ENCODE data around the gene COL20A1.

COL20A1 gene

DNA sequence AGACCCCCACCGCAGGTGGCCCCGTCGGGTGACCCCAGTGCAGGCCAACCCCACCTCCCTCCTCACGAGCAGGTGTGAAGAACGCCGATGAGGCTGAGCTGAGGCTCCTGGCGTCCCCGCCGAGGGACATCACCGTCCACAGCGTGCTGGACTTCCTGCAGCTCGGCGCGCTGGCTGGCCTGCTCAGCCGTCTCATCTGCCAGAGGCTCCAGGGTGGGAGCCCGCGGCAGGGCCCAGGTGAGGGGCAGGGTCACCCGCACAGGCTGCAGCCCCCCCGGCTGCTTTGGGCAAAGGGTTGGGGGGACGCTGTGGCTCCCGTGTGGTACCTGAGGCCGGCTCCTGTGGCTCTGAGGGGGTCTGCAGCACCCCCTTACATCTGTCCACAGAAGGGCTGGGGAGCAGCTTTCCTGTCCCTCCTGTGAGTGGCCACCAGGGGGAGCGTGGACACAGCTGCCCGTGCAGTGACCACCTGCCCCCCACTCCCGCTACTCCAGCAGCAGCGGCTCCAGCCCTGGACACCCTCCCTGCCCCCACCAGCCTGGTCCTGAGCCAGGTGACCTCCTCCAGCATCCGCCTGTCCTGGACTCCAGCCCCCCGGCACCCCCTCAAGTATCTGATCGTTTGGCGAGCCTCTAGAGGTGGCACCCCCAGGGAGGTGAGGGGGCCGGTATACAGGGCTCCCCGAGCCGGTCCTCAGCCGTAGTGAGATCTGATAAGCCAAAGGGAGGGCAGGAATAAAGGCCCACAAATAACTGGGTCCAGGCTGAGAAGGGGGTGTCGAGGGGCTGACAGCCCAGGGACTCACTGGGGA is 16.5 kb downstream of the COL20A1 start:
- DNase-seq (ENCODE audit: low read depth) = peak; percentile 18

DNA sequence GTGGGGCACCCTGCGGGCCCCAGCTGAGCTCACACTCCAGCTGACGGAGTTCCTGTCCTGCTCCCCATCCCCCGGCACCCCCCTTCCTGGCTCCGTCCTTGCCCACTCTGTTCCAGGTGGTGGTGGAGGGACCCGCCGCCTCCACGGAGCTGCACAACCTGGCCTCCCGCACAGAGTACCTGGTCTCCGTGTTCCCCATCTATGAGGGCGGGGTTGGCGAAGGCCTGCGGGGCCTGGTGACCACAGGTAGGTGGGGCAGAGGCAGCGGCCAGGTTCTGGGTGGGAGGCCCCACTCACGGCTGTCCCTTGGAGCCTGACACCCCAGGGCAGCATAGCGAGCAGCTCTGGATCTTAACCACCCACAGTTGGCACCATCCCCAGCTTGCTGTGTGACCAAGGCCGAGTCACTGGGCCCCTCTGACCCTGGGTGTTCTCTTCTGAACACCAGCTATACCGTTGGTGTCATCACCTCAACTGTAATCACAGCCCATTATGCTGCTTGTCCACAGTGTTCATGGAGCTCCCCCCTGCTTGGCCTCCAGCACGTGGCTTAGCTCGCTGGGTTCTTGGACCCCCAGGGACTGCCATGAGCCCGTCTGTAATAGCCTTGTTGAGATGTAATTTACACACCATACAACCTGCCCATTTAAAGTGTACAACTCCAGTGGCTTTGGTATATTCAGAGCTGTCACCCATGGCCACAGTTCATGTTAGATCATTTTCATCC is 17.4 kb downstream of the COL20A1 start:
- DNase-seq (ENCODE audit: low read depth) = no peak

DNA sequence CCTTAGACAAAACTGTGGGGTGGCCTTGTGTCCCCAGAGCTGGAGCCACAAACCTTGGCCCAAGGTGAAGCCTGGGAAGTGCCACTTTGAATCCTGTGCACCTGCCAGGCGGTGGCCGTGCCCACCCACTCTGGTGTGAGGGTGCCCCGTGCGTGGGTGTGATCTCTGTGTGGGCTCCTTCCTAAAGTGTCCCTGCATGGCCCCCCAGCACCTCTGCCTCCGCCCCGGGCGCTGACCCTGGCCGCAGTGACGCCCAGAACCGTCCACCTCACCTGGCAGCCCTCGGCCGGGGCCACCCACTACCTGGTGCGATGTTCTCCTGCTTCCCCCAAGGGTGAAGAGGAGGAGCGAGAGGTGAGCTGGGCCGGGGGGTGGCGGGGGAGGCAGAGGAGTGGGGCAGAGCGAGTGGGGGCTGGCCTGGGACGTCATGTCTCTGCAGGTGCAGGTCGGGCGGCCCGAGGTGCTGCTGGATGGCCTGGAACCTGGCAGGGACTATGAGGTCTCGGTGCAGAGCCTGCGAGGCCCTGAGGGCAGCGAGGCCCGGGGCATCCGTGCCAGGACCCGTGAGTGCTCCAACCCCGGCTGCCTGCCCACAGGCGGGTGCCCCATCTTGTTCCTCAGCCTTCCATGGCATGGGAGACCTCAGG is 18.3 kb downstream of the COL20A1 start:
- DNase-seq (ENCODE audit: low read depth) = no peak

DNA sequence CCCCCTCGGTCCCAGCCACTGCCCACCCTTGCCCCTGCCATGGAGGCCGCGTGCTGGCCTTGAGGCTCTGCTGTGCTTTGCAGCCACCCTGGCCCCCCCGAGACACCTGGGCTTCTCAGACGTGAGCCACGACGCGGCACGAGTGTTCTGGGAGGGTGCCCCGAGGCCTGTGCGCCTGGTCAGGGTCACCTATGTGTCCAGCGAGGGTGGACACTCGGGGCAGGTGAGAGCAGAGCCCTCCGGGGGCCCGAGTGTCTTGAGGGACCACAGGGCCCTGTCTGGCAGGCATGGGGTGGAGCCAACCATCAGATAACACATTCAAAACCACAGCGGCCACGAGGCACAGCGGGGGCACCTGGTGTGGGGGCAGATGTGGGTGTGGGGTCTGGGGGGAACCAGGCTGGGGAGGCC is 18.9 kb downstream of the COL20A1 start:
- no peak for DNase-seq (ENCODE audit: low read depth)

DNA sequence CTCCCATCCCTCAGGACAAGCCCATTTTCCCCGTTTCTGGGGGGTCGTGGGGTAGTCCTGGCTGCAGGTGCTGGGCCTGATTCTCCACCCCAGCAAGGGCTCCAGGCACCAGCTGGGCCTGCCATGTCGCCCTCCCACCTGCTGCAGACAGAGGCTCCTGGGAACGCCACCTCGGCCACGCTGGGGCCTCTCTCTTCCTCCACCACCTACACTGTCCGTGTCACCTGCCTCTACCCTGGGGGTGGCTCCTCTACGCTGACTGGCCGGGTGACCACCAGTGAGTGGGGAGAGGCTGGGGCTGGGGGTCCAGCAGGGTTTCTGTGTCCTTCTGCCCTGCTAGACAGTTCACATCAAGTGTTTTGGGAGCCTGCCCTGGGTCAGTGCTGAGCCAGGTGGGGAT is 19.3 kb downstream of the COL20A1 start:
- DNase-seq (ENCODE audit: low read depth) = no peak

DNA sequence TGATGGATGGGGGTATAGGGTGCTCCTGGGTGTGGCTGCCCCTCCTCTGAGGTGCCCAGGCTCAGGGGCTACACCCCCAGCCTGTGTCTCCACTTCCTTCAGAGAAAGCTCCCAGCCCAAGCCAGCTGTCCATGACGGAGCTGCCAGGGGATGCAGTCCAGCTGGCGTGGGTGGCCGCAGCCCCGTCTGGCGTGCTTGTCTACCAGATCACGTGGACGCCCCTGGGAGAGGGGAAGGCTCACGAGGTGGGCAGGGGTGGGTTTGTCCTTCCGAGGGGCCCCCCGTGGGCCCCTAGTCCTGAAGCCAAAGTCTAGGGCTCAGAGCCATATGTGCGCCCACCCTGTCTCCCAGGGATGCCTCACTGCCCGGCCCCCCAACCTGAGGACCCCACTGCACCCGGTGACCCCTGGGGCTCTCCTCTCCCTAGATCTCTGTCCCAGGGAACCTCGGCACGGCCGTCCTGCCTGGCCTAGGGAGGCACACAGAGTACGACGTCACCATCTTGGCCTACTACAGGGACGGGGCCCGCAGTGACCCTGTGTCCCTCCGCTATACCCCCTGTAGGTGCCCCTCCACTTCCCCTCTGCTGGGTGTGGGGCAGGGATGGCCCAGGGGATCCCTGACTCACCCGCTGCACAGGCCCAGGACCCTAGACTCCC is 19.8 kb downstream of the COL20A1 start:
- no peak for DNase-seq (ENCODE audit: low read depth)

DNA sequence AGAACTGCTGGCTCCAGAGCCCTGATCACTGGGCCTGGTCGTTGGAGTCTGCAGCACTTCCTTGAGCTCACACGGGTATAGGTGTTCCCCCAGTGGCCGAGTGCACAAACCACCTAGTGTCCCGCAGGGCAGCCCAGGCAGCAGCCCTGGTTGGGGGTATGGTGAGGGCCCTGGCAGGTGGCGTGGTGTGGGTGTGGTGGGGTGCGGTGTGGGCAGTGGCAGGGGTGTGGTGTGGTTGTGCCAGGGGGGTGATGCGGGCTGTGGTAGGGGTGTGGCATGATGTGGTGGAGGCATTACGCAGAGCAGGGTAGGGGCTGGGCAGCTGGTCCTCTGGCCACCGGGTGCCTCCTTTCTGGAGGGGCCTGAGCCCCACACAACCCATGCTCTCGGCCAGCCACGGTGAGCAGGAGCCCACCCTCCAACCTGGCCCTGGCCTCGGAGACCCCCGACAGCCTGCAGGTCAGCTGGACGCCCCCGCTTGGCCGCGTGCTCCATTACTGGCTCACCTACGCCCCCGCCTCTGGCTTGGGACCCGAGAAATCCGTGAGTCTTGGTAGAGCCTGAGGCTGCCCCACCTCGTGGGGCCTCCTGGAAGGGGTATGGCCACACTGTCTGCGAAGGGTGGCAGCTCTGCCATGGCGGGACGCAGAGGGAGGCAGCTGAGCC is 20.5 kb downstream of the COL20A1 start:
- no peak for DNase-seq (ENCODE audit: low read depth)

DNA sequence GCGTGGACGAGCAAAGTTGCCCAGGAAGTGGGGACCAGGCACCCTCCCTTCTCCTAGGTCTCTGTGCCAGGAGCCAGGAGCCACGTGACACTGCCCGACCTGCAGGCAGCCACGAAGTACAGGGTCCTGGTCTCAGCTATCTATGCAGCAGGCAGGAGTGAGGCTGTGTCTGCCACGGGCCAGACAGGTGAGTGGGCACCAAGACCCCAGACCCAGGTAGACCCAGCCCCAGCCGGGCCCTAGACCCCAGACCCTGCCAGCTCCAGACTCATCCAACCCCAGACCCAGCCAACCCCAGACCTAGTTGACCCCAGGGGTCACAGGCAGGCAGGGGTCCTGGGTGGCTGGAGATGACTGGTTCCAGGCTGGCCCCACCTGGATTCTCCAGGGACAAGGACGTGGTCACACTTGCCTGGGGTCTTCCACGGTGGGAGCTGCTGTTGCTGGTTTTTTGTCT is 21.1 kb downstream of the COL20A1 start:
- no peak for DNase-seq (ENCODE audit: low read depth)

DNA sequence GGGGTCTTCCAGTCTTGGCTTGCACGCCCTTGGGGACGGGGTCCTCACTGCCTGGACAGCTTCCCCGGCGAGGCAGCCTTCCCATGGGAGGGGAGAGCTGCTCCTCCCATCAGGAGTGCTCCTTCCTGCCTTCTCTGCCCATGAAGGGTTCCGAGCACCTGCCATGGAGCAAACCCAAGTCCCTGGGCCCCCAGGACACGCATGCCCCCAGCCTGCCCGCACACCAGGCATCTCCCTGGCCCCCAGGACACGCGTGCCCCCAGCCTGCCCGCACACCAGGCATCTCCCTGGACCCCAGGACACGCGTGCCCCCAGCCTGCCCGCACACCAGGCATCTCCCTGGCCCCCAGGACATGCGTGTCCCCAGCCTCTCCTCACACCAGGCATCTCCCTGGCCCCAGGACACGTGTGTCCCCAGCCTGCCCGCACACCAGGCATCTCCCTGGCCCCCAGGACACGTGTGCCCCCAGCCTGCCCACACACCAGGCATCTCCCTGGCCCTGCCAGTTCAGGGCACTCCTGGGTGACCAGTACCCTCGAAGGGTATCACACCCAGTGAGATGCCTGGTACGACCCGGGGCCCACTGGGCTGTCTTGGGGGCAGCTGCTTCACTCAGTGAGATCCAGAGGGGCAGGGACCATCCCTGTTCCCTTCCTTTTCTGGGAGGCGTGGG is 21.7 kb downstream of the COL20A1 start:
- no peak for DNase-seq (ENCODE audit: low read depth)

DNA sequence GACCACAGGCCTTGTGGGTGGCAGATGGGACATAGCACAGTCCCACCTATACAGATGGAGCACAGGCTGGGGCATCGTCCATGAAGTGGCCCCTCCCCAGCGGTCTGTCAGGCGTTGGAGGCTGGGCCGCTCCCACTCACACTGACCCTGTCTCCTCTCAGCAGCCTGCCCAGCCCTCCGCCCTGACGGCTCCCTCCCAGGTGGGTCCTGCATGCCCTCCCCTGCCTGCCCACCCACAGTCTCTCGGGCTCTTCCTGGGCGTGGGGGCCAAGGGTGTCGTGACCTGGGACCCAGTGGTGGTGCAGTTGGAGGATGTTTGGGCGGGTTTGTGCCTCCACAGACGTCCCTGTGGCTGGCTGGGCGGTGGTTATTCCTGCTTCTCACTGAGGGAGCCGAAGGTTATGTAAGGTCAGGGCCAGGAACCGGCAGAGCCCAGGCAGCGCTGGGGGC is 22.3 kb downstream of the COL20A1 start:
- no peak for DNase-seq (ENCODE audit: low read depth)

DNA sequence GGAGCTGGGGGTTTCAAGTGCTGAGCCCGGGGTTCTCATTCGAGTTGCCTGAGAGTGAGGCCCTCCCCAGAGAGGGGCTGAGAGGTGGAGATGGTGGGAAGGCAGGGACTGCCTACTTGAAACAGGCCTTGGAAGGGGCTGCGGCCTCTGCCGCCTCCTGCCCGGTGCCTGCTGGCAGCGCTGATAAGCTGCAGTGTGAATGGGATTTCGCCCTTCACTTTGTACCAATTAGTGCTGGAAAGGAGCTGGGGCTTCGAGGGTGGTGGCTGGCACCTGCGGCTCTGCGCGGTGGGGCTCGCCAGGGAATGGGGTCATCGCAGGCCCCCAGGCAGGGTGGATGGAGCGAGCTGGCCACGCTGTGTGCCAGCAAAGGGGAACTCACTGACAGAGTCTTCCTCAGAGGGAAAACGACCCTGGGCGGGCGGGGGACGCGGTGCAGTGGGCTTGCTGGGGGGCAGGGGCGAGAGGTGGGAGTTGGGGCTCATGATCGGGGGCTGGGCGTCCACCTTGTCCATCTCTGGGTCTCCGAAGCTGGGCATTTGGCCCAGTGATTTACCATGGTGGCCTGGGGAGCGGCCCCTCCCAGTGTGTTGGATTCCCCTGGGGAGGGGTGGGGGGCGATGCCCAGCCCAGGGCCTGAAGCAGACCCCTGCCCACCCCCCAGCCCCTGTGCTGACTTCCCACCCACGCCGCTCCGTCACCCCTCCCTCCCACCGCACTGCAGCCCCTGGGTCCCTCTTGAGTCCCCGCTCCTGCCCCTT is 22.9 kb downstream of the COL20A1 start:
- DNase-seq (ENCODE audit: low read depth) = no peak

DNA sequence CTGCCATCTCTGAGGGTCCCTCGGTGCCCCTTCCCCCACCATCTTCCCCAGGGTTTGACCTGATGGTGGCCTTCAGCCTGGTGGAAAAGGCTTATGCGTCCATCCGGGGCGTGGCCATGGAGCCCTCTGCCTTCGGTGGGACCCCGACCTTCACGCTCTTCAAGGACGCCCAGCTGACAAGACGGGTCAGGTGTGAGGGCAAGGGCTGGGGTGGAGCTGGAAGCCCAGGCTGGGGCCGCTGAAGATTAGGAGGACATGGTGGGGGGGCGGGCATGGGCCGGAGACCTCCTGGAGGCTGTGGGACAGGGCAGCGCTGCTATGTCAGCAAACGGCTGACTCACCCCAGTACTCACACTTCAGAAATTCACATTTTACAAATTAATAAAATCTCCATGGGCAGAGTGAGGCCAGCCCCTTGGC is 23.5 kb downstream of the COL20A1 start:
- no peak for DNase-seq (ENCODE audit: low read depth)

DNA sequence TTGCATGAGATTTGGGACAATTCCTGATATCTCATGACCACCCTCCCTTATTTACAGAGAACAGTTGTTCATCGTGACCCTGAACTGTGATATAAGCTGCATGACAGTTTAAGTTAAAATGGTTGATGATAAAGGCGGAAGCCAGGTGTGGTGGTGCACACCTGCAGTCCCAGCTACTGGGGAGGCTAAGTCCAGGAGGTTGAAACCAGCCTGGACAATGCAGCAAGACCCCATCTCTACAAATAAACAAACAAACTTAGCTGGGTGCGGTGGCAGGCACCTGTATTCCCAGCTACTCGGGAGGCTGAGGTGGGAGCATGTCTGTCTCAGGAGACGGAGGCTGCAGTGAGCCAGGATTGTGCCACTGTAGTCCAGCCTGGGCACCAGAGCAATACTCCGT is 24.1 kb downstream of the COL20A1 start:
- no peak for DNase-seq (ENCODE audit: low read depth)

DNA sequence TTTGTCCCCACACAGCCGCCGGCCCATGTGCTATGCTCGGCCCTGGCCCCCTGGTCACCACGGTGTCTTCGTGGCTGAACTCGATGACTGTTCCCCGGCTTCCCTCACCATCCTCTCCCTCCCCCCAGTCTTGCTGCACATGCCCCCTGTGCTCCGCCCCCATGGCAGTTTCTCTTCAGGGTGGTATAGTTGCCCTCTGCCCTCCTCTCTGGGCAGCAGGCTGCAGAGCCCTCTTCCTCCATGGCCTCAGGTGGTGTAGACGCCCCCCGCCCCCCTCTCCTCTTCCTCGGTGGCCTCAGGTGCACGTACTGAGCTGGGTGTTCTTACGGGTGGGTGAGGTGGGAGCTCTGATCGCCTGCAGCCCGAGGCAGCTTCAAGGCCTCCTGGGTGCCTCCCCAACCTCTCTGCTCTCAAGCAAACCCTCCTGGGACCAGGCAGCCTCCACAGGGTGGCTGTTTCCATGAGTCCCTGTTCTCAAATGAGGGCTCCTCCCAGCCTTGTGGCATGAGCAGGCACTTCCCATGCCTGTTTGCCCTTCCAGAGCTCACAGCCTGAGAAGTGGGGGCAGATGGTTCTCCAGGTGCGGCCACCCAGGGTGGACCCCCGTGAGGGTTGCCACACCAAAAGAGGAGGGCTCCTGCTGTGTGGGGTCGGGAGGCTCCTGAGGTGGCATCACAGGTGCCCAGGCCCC is 24.8 kb downstream of the COL20A1 start:
- no peak for DNase-seq (ENCODE audit: low read depth)

DNA sequence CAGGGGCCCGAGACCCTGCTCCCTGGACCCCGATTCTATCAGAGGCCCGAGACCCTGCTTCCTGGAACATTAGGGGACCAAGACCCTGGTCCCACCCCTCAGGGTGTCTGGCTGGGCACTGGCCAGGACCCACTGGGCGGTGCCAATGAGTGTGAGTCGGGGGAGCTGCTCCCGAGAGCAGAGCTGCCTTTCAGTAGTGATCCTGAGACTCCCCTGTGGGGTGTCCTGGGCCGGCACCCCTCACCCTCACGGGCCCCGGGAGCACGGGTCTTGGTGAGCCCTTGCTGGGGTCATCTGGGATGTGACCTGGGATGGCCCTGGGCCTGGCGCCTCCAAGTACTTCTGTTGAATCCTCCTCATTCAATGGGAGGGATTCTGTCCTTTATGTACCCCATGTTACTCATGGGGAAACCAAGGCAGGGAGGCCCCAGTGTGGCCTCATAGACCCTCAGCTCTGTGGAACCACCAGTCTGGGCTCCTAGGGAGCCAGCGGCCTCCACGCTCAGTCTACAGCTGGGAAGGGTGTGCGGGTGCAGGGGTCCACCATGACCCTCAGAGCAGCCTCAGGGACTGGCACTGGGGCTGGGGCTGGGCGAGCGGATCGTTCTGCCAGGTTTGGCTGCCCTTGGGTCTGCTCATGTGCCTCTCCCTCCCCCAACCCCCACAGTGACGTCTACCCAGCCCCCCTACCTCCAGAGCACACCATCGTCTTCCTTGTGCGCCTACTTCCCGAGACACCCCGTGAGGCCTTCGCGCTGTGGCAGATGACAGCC is 25.6 kb downstream of the COL20A1 start:
- no peak for DNase-seq (ENCODE audit: low read depth)

DNA sequence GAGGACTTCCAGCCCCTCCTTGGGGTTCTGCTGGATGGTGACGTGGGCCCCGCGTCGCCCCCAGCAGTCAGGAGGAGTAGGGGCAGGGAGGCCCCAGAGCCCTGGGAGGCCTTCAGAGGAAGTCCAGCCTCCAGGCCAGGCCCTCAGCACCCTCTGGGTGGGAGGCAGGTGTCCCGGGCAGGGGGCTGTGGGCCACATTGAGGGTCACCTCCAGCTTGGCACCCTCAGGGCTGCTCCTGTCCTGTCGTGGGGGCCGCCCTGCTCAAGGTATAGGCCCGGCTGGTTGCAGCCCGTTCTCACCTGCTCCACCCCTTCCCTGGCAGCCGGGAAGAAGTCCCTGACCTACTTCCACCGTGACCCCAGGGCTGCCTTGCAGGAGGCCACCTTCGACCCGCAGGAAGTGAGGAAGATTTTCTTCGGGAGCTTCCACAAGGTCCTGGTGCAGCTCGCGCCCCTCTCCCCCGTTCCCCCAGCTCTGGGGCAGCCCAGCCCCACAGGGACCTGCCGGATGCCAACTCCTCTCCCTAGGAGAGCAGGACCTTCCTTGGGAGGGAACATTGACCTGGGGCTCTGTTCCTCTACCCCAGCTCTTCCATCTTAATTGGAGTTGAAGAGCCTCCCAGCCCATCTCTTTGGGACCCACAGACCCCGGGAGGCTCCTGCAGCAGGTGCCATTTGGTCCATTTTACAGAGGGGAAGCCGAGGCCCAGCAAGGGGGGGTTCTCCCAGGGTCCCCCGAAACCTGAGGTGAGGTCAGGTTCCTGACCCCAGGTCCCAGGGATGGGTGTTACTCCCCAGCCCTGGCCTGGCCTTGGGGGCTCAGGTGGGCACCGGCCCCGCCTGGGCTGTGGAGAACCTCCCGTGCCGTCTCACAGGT is 26.4 kb downstream of the COL20A1 start:
- no peak for DNase-seq (ENCODE audit: low read depth)

DNA sequence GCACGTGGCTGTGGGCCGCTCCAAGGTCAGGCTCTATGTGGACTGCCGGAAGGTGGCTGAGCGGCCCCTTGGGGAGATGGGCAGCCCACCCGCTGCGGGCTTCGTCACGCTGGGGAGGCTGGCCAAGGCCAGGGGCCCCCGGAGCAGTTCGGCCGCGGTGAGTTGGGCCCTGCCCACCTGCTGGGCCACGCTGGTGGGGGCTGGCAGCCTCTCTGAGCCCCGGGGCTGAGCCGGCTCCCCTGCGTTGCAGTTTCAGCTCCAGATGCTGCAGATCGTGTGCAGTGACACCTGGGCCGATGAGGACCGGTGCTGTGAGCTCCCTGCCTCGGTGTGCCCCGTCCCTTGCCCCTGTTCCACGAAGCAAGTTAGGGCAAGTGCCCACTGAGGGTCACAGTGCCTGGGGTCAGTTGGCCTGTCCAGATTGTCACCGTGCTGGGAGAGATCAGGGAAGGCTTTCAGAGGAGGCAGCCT is 27.1 kb downstream of the COL20A1 start:
- no peak for DNase-seq (ENCODE audit: low read depth)

DNA sequence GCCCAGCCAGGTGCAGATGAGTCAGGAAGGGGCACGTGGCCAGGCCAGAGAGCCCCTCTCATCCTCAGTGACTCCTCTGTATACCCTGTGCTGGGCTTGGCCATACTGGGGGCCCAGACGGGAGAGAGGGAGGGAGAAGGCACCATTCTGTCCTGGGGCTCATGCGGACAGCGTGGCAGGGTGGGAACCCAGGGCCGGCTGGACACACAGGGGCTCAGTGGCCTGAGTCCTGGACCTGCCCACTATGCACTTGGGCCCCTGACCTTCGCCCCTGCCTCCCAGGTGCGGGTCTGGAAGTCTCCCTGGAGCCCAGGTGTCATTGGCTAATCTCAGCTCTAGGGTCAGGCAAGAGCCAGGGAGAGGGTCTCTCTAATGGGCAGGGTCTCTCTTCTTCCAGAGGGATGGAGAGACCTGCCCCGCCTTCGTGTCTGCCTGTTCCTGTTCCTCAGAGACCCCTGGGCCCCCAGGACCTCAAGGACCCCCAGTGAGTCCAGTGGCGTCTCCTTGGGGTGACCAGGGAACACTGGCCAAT is 27.7 kb downstream of the COL20A1 start:
- no peak for DNase-seq (ENCODE audit: low read depth)
